Testis (tissue), 3 donors: Measurements from ENCODE around the gene MXD1. TPM values are rescaled to one million over a fixed set of nuclear protein-coding genes. Genes with fewer than 3 reads are reported as not detected.

ENCODE experiments used
- DNase-seq: peaks from one replicate; pipeline ENCODE4 v3.0.0-alpha.2; 2019
- H3K27ac ChIP-seq, 2 donors: fragments of 200-600 bp; sonication (generic); one replicate each; pipeline ENCODE4 v1.5.1; 2019
- H3K27me3 ChIP-seq: fragments of 200-600 bp; sonication (generic); one replicate; pipeline ENCODE4 v1.5.1; 2019
- H3K36me3 ChIP-seq: fragments of 200-600 bp; sonication (generic); one replicate; pipeline ENCODE4 v1.5.1; 2017; ENCODE audit warnings: low read depth; ENCODE audit errors: missing control alignments
- H3K4me1 ChIP-seq: fragments of 200-600 bp; sonication (generic); one replicate; pipeline ENCODE4 v1.5.1; 2019
- H3K4me3 ChIP-seq, 2 donors: fragments of 200-600 bp; sonication (generic); one replicate each; pipeline ENCODE4 v1.5.1; 2017 to 2019
- H3K9me3 ChIP-seq: fragments of 200-600 bp; sonication (generic); one replicate; pipeline ENCODE4 v1.5.1; 2017
- POLR2A ChIP-seq: fragments of 450-650 bp; IDR thresholded peaks from one replicate; pipeline ENCODE4 v1.6.1; 2017; ENCODE audit warnings: antibody characterized with exemption, mild to moderate bottlenecking, moderate library complexity
- WGBS, 2 donors: methylation state at CpG; one replicate each; pipeline ENCODE4 v1.1.5; 2018; 5-methylcytosine and 5-hydroxymethylcytosine counted together
- intact Hi-C: fragments of 100-400 bp; cut with DNase I; formaldehyde crosslinking; loops from one replicate; pipeline ENCODE4 v1.15.1; 2023; ENCODE audit warnings: low total_unique reads
- polyA plus RNA-seq: library from polyadenylated mRNA; stranded (reverse); fragments of 350-450 nt; fragmentation: Illumina TruSeq; extraction: RNeasy Lipid Tissue Mini Kit (QIAGEN cat#74804); gene quantifications from one replicate; pipeline ENCODE4 v1.2.3, GENCODE V29; 2014; ENCODE audit warnings: low read depth, low replicate concordance; ENCODE audit not compliant: insufficient read depth
- total RNA-seq, 2 donors: library from RNA; depleted of rRNA; stranded (reverse); fragments of >200 nt; gene quantifications; one replicate each; pipeline ENCODE4 v1.2.3, GENCODE V29; 2016
- TF ChIP-seq, protein P1 (sequence below), 3 experiments: fragments of 450-650 bp in 2 of 3; fragments of 200-600 bp in 1 of 3; sonication (generic) in 1 of 3; IDR thresholded peaks; one replicate each; pipeline ENCODE4 v1.5.1; 2016 to 2019; ENCODE audit warnings: antibody characterized with exemption in 3 of 3, mild to moderate bottlenecking in 2 of 3, moderate library complexity in 1 of 3

MXD1 gene
- total and polyA plus RNA-seq, 3 donors from 2014 or later = 8.4 to 16.8 (median 11.0) TPM

- 96 to 100% methylated on average over 6 of the region's 6 CpGs for WGBS, 2 donors
- H3K27me3 ChIP-seq = no peaks in the 10 kb centered on the region
Observed at GRCh38 chr2:69960821-69961220, 45.9 kb downstream of the MXD1 start.

GRCh38 chr2:69961496-69961895, 46.6 kb downstream of the MXD1 start, which contains the start of gene ASPRV1:
Gene ASPRV1, minus strand, starts transcription at chr2:69961631. Its CDS starts 195 bp downstream, at chr2:69961436.
- H3K27me3 ChIP-seq = no peaks in the 10 kb centered on the region
- H3K27ac ChIP-seq = no peak within 1 kb of the TSS
- H3K9me3 ChIP-seq = no peaks in the 10 kb centered on the region
- WGBS, 2 donors = 86 to 94% methylated on average over 11 to 14 of the region's 14 CpGs
- TF ChIP-seq, protein P1, sequence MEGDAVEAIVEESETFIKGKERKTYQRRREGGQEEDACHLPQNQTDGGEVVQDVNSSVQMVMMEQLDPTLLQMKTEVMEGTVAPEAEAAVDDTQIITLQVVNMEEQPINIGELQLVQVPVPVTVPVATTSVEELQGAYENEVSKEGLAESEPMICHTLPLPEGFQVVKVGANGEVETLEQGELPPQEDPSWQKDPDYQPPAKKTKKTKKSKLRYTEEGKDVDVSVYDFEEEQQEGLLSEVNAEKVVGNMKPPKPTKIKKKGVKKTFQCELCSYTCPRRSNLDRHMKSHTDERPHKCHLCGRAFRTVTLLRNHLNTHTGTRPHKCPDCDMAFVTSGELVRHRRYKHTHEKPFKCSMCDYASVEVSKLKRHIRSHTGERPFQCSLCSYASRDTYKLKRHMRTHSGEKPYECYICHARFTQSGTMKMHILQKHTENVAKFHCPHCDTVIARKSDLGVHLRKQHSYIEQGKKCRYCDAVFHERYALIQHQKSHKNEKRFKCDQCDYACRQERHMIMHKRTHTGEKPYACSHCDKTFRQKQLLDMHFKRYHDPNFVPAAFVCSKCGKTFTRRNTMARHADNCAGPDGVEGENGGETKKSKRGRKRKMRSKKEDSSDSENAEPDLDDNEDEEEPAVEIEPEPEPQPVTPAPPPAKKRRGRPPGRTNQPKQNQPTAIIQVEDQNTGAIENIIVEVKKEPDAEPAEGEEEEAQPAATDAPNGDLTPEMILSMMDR (IDR thresholded peaks at IDR 0.05) = no peak
- no peak for TF ChIP-seq POLR2A
- H3K4me3 ChIP-seq = no peak within 1 kb of the TSS
- no peaks in the 10 kb centered on the region for H3K36me3 ChIP-seq
- intact Hi-C loops = no loop called here
- no peak for DNase-seq
- H3K4me1 ChIP-seq = no peaks in the 10 kb centered on the region

More at GRCh38 chr2:69960821-69961220, 45.9 kb downstream of the MXD1 start:
- no peak for DNase-seq
- no peak for TF ChIP-seq POLR2A
- TF ChIP-seq, protein P1 (IDR thresholded peaks at IDR 0.05) = no peak
- no peaks in the 10 kb centered on the region for H3K9me3 ChIP-seq
- no peak overlapping the region for H3K4me3 ChIP-seq
- intact Hi-C loops = no loop called here
- no peaks in the 10 kb centered on the region for H3K36me3 ChIP-seq
- H3K27ac ChIP-seq = no peak overlapping the region
- no peaks in the 10 kb centered on the region for H3K4me1 ChIP-seq

DNA sequence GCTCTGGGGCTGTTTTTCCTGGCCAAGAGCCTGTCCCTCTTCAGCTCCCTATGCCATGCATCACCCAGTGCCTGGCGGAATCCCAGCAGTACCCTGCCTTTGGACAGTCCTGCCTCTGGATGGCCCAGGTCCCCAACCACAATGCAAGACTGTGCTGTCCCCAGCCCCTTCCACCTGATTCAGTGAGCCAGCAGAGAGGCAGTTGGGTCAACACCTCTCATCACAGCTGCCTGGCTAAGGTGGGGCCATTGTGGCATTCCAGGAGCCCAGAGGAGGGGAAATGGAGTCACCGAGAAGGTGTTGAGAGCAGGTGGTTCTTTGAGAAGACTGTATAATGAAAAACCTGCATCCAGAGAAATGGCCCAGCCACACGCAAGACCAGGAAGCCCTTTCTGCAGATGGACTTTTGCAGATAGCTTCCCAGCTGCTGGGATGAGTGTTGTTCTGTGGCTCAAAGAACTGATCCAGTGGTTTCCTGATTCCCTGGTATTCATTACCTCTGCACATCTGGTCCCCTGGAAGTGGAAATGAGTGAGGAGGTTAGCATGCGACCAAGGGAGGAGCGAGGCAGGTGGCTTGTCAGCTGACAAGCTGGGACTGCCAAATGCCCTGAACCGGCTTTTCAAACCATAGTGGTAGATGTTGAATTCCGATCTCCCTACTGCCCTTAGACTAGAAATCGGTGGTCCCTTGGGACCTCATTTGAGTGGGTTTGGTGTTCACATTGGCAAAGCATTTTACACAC, 48.2 kb downstream of the MXD1 start:
- intact Hi-C loops = no loop called here
- Histone ChIP-seq H3K9me3 (no peaks in the 10 kb centered on the region), H3K36me3 (no peaks in the 10 kb centered on the region), H3K27me3 (no peaks in the 10 kb centered on the region), H3K4me1 (no peaks in the 10 kb centered on the region), H3K4me3 (no peak overlapping the region), H3K27ac (no peak overlapping the region)
- 95% methylated on average over 8 of the region's 8 CpGs for WGBS, 2 donors
- TF ChIP-seq, protein P1 (IDR thresholded peaks at IDR 0.05) = no peak
- TF ChIP-seq POLR2A = no peak
- no peak for DNase-seq

DNA sequence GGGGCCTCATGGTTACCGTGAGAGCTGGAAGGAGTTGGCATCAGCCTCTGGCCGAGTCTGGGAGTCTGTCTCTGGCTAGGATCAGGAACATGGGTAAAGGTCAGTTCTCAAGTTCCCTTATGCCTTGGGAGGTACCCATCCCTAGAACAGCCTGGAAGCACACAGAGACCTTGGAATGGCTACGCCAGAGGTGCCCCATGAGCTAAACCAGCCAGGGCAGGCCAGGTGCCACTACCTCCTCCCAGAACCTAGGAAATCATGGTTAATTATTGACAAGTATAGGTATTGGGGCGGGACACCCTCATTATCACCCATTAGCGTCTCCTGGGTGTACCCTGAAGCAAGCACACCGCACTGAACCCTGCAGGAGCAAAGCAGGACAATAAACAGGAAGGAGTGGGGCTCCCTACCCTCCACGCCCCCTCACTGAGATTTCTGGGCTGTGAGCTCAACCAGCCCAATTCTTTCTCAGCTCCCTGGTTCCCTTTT, 49.5 kb downstream of the MXD1 start:
- Histone ChIP-seq H3K4me3 (no peak overlapping the region), H3K4me1 (no peaks in the 10 kb centered on the region), H3K27me3 (no peaks in the 10 kb centered on the region), H3K36me3 (no peaks in the 10 kb centered on the region), H3K27ac (no peak overlapping the region), H3K9me3 (no peaks in the 10 kb centered on the region)
- no peak for DNase-seq
- 75 to 91% methylated on average over 7 of the region's 7 CpGs for WGBS, 2 donors
- TF ChIP-seq, protein P1 (IDR thresholded peaks at IDR 0.05) = no peak
- no peak for TF ChIP-seq POLR2A
- intact Hi-C loops = no loop called here
